Left ventricle myocardium inferior (tissue), 1 donor: Measurements from ENCODE around the gene PPM1E. TPM values are rescaled to one million over a fixed set of nuclear protein-coding genes. Genes with fewer than 3 reads are reported as not detected.
A peak's percentile ranks its signal among the peaks of the same experiment; 100 is the strongest.
"Not testable (repeated sequence)": the region's sequence is repeated elsewhere in the genome, so short reads cannot be mapped to it uniquely, and the experiment has no call there.

ENCODE experiments used
- DNase-seq: peaks from one replicate; pipeline ENCODE4 v3.0.0-alpha.2; 2020
- H3K27ac ChIP-seq: fragments of 200-600 bp; replicated peaks from 2 replicates; pipeline ENCODE4 v1.8.0; 2021
- H3K27me3 ChIP-seq: fragments of 200-600 bp; 2 replicates; pipeline ENCODE4 v1.8.0; 2021; ENCODE audit warnings: low read depth
- H3K36me3 ChIP-seq: fragments of 200-600 bp; 2 replicates; pipeline ENCODE4 v1.8.0; 2021
- H3K4me1 ChIP-seq: fragments of 200-600 bp; 2 replicates; pipeline ENCODE4 v1.8.0; 2021
- H3K4me3 ChIP-seq: fragments of 200-600 bp; 2 replicates; pipeline ENCODE4 v1.8.0; 2021; ENCODE audit warnings: mild to moderate bottlenecking, moderate library complexity
- H3K9me3 ChIP-seq: fragments of 200-600 bp; replicated peaks from 2 replicates; pipeline ENCODE4 v1.8.0; 2021
- intact Hi-C: fragments of 100-400 bp; cut with micrococcal nuclease; formaldehyde crosslinking; loops from one replicate; pipeline ENCODE4 v1.11.0; 2022
- total RNA-seq: library from RNA; stranded (reverse); fragmentation: NEBNext Ultra II Directional; extraction: Animal tissue kit (Norgen Biotek cat#: 25700); gene quantifications from one replicate; pipeline ENCODE4 v1.2.1, GENCODE V29; 2021
- TF ChIP-seq, protein P1 (sequence below): fragments of 200-600 bp; IDR thresholded peaks from 2 replicates; pipeline ENCODE4 v1.8.0; 2021; ENCODE audit warnings: antibody characterized with exemption, mild to moderate bottlenecking, borderline replicate concordance
- donor health status: DM: no; HTN: yes; CAD: no; lungs with severe emphysema.

PPM1E gene
- total RNA-seq, 1 donor from 2014 or later: 0.80 TPM

- no peak for DNase-seq
- no peaks in the 10 kb centered on the region for H3K4me1 ChIP-seq
- H3K27me3 ChIP-seq: peaks cover 4% of the 10 kb centered on the region
- TF ChIP-seq, protein P1, sequence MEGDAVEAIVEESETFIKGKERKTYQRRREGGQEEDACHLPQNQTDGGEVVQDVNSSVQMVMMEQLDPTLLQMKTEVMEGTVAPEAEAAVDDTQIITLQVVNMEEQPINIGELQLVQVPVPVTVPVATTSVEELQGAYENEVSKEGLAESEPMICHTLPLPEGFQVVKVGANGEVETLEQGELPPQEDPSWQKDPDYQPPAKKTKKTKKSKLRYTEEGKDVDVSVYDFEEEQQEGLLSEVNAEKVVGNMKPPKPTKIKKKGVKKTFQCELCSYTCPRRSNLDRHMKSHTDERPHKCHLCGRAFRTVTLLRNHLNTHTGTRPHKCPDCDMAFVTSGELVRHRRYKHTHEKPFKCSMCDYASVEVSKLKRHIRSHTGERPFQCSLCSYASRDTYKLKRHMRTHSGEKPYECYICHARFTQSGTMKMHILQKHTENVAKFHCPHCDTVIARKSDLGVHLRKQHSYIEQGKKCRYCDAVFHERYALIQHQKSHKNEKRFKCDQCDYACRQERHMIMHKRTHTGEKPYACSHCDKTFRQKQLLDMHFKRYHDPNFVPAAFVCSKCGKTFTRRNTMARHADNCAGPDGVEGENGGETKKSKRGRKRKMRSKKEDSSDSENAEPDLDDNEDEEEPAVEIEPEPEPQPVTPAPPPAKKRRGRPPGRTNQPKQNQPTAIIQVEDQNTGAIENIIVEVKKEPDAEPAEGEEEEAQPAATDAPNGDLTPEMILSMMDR: no peak
- H3K27ac ChIP-seq: no peak overlapping the region
- H3K9me3 ChIP-seq: no peaks in the 10 kb centered on the region
- intact Hi-C loops: no loop called here
- H3K36me3 ChIP-seq: no peaks in the 10 kb centered on the region
- no peak overlapping the region for H3K4me3 ChIP-seq
Measured at GRCh38 chr17:58789160-58789559, 33.5 kb downstream of the PPM1E start.

DNA sequence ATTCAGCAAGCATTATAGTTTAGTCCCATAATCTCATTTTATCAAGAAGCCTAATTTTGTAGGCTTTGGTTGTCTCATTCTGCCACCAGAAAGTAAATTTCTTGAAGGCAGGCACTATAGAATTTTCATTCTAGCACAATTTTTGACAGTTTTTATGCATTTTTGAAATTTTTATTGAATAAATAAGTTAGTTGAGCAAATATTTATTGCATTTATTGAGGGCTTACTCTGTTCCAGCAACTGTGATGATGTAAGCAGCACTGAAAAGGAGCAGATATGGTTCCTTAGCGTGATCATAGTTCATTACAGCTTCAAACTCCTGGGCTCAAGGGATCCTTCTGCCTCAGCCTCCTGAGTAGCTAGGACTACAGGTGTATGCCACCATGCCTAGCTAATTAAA lies 34.2 kb downstream of the PPM1E start:
- intact Hi-C loops: no loop called here
- no peaks in the 10 kb centered on the region for H3K9me3 ChIP-seq
- peaks cover 4% of the 10 kb centered on the region for H3K27me3 ChIP-seq
- no peak overlapping the region for H3K4me3 ChIP-seq
- no peaks in the 10 kb centered on the region for H3K4me1 ChIP-seq
- no peak for DNase-seq
- TF ChIP-seq, protein P1: no peak
- H3K27ac ChIP-seq: no peak overlapping the region
- no peaks in the 10 kb centered on the region for H3K36me3 ChIP-seq

- H3K4me1 ChIP-seq, H3K4me3 ChIP-seq, DNase-seq, H3K9me3 ChIP-seq, intact Hi-C loops, H3K27ac ChIP-seq, H3K36me3 ChIP-seq, H3K27me3 ChIP-seq: not testable (repeated sequence)
Measured at GRCh38 chr17:58794508-58794907, 38.9 kb downstream of the PPM1E start.

DNA sequence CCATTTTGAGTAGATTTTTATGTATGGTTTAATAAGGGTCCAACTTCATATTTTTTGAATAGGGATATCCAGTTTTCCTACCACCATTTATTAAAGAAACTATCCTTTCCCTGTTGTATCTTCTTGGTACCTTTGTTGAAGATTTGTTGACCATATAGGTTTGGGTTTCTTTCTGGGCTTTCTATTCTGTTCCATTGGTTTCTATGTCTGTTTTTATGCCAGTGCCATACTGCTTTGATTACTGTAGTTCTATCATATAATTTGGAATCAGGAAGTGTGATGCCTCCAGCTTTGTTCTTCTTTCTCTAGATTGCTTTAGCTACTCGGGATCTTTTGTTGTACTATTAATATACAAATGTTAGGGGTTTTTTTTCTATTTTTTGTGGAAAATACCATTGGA lies 46.5 kb downstream of the PPM1E start:
- intact Hi-C loops: no loop called here
- no peaks in the 10 kb centered on the region for H3K4me1 ChIP-seq
- TF ChIP-seq, protein P1: no peak

DNA sequence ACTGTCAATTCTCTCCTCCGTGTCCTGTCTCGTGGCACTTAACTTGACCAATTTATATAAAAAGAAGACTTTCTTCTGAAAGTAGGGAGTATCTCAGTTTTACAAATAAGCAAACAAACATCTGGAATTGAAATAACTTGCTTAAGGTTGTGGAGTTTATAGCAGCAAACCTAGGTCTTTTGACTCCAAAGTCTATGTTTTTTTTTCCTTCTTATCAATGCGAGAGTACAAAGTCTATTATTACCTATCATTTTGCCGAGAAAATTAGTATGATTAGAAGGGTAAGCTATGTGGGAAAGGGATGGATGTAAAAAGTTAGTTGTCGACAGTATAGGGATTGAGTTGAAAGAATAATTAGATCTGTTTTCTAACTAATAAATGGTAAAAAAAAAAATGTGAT lies 50.4 kb downstream of the PPM1E start:
- H3K4me1 ChIP-seq: peaks cover 10% of the 10 kb centered on the region
- no peaks in the 10 kb centered on the region for H3K27me3 ChIP-seq
- peaks cover 4% of the 10 kb centered on the region for H3K9me3 ChIP-seq
- no peak overlapping the region for H3K27ac ChIP-seq
- no peaks in the 10 kb centered on the region for H3K36me3 ChIP-seq
- TF ChIP-seq, protein P1: no peak
- no peak overlapping the region for H3K4me3 ChIP-seq
- intact Hi-C loops: no loop called here
- no peak for DNase-seq

More for the DNA sequence above, 46.5 kb downstream of the PPM1E start:
- Histone ChIP-seq H3K4me3 (no peak overlapping the region), H3K36me3 (no peaks in the 10 kb centered on the region), H3K9me3 (peaks cover 4% of the 10 kb centered on the region), H3K27ac (no peak overlapping the region), H3K27me3 (no peaks in the 10 kb centered on the region)
- no peak for DNase-seq

DNA sequence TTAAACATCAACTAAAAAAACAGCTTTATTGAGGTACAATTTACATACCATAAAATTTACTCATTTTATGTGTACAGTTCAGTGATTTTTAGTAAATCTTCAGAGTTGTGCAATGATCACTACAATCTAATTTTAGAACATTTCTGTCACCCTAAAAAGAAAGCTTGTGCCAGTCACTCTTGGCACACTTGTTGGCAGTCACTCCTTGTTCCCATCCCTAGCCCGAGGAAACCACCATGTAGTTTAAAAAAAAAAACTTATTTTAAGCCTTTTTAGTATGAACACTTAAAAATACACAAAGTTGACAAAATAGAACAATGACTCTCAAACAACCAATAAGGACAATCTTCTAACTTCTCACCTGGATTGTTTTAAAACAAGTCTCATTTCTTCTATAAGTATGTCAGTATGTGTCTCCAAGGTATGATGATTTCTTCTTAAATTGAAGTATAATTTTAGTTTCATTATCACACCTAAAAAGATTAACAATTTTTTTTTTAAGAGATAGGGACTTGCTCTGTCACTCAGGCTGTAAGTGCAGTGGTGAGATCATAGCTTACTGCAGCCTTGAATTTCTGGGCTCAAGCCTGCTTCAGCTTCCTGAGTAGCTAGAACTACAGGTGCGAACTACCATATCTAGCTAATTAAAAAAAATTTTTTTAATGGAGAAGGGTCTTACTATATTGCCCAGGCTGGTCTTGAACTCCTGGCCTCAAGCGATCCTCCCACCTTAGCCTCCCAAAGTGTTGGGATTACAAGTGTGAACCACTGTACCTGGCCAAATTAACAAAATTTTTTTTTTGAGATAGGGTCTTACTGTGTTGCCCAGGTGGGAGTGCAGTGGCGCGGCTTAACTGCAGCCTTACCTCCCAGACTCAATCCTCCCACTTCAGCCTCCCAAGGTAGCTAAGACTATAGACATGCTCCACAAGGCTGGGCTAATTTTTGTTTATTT lies 53.2 kb downstream of the PPM1E start:
- H3K27me3 ChIP-seq: no peaks in the 10 kb centered on the region
- H3K36me3 ChIP-seq: no peaks in the 10 kb centered on the region
- TF ChIP-seq, protein P1: no peak
- peaks cover 10% of the 10 kb centered on the region for H3K4me1 ChIP-seq
- intact Hi-C loops: no loop called here
- H3K9me3 ChIP-seq: no peaks in the 10 kb centered on the region
- no peak for DNase-seq
- H3K4me3 ChIP-seq: no peak overlapping the region
- peak overlapping the region; percentile 23 for H3K27ac ChIP-seq
